Limb (tissue), 2 donors: Measurements from ENCODE around the gene ZIC4.
A peak's percentile ranks its signal among the peaks of the same experiment; 100 is the strongest.

Source experiments
- DNase-seq, 2 donors: peaks; one replicate each; pipeline ENCODE4 v3.0.0-alpha.2; 2016; ENCODE audit errors: extremely low spot score in 2 of 2

The ZIC4 gene

DNA sequence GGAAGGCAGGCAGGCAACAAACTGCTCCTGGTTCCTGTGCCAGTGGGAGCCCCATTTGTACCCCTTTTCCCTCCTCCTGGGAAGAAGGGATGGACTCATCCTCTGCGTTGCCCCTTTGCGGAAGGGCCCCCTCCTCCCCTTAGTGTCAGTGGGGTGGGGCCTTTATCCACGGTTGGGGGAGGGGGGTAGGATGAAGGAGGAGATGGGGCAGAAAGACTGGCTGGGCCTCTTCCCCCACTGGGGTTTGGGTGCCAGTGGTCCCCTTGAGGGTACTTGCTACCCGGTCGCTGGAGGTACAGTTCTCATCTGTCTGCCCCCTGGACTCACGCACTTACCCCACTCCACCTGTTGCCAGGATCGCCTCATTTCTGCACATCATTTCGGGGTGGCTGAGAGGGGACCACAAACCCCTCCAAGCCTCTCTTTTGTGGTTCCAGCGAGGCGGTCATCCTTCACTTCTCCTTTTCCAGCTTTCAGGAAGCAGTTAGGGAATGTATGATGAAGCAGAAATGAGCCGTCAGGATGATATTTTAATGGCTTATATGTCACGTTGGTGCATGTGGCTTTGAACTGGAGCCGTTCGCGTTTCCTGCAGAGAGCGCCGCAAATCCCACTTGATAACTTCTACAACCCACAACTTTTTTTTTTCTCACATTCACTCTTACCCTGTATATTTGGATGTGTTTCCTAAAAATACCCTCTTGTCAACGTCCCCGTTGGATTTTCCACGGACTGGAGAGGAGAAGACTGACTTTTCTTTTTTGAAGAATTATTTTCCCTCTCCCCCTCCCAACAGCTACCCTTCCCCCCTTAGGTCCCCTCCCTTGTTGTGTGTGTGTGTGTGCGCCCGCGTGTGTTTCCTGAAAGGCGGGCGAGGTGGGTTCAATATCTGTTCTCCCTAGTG lies at the start of gene ZIC4:
Gene ZIC4, minus strand, starts transcription at position 516 of the 904 bp plus-strand sequence. CDS start 3,746 bp downstream, outside the sequence.
- DNase-seq, result peak in 1 of 2 donors; percentile 47

DNA sequence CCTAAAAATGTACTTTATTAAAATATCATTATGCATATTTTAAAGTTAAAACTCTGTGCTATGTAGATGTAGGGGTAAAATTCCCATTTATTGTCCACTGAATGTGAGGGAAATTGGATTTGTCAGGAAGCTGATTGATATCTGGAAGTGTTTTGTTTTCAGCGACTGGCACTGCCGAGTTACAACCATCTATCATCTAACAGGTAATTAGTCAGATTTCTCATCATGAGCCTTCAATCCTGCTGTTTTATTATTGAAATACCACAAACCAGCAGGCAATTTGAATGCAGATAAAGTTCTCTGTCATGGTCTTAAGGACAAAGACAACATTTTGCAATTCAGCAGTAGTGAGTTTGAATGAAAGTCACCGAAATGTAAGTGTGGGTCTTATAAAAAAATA lies 43.3 kb upstream of the ZIC4 start:
- no peak for DNase-seq

DNA sequence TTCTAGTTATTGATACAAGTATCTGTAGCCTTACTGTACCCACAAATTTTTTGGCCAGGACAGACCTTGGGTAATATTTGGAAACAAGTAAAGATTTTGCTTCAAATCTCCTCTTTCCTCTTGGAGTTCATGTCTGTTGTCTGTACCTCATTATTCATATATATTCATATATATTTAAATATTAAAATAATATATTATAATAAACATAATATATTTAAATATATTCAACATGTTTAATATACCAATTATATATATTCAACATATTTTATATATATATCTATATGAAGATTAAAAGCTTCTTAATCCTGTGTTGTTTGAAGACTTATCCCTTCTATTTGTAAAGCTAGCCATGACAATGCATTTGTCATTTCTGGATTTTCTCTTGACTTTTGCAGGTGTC lies 40.9 kb upstream of the ZIC4 start:
- no peak for DNase-seq

DNA sequence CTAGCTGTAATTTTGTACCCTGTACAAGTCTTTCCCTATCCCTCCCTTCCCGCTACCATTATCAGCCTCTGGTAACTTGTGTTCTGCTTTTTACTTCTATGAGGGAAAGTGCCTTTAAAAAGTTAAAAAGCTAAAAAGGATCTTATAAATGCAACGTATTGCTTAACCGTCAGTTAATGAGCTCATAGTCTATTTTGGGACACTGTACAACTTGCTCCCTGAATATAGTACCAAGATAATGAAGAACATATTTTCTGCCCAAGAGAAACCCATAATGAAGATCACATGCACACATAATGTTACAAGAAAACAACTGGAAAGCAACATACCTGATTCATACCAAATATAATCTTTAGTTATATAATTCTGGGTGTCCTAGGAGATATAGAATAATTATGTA lies 25.4 kb upstream of the ZIC4 start:
- DNase-seq, result no peak

DNA sequence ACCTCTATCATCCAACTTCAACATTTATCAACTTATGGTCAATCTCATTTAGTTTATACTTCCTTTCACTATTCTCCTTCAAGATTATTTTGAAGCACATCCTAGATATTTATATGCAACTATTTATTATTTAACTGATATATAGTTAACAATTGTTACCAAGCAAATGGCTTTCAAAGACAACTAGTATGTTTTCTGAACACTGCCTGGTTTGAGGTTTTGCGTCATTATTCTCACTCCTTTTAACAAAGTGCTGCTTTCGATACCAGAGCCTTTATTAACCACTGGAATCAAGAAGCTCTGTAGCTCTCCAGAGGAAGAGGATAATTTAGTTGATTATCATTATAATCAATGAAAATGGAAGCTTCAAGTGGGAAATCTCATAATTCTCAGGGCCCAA lies 22.4 kb upstream of the ZIC4 start:
- no peak for DNase-seq

DNA sequence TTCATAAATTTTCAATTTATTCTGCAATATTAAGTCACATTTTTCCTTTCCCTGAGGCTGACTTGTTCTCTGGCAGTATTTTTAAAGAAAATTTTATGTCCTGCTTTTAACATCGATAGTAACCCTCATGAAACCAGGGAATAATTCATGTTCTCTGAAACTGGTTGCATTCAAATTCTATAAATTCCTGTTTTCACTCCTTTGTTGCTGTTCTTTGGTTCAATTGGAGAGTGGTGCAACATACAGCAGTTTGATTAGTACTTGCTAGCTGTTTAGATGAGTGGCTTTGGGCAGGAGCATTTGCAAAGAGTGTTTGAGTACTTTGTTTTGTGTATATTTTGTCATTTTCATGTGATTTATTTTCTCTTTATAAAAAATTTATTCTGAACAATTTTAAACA lies 22.0 kb upstream of the ZIC4 start:
- DNase-seq, result no peak

DNA sequence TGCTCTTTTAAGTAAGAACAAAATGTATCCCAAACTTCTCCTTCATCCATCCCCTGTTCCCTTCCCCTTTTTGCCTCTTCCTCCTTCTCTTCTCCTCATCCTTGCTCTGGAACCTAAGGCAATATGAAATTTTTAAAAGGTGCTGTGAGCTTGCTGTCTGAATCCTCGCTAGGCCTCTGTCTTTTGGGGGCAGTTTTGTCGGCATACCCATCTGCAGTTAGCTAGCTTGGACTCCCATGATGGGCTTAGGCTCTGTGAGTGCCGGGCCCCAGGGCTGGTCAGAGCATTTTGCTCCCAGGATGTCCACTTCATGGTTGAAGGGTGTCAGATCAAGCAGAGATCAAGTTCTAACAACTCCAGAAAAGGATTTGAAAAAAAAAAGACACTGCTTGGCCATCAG lies 21.4 kb upstream of the ZIC4 start:
- no peak for DNase-seq

DNA sequence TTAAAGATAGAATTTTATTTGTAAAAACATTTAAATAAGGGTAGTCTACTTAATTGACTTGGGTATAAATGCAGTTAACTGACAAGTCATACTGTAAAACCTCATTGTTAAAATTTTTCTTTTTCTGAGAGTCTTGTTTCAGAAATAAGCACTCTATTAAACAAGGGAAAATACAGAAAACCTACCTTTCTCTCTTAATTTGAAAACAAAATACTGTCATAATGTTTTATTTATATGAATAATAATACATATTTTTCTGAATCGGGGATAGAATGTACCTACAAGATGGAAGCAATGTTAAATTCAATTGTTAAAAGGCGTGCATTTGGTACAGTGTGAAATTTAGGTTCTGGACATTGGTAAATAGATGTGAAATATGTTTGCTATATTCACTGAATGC lies 20.6 kb upstream of the ZIC4 start:
- DNase-seq, result no peak

DNA sequence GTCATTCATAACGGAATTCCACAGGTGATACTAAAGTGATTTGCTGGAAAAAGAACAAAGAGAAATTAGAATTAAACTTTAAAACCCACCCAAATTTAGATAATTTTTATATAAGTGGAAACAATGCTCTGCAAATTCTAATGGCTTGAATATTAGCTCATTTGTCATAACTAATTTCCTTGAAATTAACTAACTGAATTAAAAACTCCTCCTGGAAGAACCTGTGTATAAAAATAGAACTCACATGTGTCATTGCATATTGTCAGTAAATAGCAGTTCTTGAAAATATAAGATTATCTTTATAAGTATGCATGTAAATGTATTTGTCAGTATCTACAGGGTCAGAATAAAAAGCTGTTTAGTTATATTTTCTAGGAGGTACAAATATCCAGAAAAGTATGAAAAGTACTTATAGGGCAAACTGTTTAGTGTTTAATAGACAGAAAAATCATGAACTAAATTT lies 19.1 kb upstream of the ZIC4 start:
- DNase-seq, result no peak

DNA sequence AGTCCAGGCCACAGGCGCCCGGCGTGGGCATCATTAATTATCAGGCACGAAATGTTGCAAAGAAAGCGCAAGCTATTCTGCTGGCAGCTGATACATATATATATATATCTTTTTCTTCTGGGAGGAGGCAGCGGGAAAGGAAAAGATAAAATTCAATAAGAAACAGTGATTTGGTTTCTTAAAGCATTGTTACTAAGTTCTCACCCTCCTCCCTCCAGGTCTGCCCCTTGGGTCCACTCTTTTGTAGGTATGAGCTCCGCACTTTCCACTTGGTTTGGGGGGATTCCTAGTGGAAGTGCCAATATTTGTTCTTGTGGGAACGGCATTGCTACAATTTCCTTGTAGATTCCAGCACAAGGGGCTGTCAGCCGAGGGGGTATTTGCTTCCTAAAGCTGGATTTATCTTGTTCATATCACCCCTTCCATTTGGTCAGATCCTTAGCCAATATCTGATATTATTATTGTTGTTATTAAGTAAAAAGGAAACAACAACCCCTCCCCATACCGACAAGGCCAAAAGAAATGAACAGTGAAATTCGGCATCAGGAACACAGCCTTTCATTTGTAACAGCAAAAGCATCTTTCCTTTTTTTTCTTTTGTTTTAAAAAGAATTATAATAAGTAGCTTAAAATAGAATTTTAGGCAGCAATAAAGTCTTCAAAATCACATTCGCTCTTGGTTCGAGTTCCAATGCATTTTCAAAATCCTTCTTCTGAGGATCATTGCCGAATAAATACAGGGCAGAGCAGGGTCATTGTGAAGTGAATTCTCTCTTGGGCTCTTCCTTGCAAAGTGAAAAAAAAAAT lies 18.4 kb upstream of the ZIC4 start:
- peak in 1 of 2 donors; percentile 38 for DNase-seq

DNA sequence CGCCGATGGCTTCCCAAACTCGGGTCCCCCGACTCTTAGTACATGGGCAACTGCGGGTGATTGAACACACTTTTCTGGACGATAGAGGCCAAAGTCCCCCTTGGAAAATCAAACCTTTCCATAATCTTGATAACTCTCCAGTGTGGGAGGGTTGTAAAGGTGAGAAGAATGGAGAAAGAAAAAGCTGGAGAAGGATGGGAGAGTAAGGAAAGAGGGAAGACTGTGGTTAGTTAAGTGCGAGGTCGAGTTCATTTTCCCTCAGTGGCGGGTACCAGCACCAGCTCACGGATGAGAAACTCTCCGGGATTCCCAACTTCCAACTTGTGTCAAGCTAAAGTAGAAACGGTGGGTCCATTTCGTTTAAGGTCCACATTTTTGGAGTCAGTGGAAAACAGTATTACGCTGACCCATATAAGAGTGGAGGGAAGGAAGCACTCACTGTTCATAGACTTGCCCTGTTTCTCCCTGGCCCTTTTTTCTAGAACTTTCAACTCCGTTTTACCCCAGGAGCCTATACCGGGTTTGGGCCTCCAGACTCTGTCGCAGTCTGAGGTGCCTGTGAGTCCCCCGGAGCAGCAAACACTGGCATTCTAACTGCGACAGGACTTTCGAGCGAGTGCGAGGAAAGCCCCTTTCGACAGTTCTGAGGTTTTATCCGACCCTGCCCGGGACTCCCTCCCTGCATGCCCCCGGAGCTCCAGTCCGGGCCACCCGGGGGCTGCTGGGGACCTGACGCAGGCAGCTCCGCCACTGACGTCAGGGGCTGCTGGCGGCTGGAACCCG lies 17.6 kb upstream of the ZIC4 start:
- DNase-seq, result peak in 1 of 2 donors; percentile 74

DNA sequence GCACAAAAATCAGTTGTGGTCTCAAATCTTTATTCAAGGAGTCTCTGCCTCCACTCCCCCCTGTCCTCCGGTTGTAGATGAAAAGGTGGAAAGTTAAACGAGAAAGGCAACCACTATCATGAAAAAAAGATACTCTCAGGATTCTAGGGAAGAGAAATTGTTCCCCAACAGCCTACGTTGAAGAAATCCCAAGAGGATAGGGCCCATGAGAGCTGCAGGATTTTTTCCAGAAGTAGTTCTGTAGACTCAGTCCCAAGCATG lies 17.1 kb upstream of the ZIC4 start:
- DNase-seq, result no peak

DNA sequence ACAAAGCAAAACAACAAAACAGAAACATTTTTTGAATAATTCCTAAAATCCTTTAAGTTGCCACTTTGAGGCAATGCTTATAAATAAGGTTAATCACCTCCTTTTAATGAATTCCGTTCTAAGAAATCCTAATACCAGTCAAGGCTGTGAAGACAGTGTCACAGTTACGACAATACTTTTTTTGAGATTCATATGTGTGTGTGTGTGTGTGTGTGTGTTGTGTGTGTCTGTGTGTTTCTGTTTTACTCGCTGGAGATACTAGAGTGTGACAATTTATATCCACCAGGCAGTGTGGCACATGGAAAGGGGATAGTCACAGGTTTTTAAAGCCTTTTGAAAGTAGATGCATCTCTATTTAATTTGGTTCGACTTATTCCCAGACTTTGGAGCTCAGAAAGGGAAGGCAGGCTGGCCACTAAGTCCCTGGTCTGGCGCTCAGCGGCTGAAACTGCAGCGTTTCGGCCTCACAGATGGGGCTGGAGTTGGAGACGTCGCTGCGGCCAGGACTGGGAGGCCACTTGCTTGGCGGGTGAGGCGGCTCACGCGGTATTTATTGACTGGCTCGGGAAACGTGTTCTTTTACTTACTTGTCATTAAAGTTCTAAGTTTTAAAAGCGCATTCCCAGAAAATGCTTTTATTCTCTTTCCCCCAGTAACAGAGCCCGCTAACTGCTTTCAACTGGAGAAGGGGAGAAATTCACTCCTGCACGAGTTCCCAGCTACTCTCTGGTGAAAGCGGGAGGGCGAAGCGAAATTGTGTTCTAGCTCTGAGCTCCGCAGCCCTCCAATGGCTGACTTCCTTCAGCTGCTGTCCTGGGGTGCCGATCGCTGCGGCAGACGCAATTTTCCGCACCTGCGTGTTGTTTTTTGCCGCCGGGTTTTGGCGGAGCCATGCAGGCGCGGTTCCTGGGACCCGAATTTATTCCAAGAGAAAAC lies 16.5 kb upstream of the ZIC4 start:
- peak in 1 of 2 donors; percentile 73 for DNase-seq

DNA sequence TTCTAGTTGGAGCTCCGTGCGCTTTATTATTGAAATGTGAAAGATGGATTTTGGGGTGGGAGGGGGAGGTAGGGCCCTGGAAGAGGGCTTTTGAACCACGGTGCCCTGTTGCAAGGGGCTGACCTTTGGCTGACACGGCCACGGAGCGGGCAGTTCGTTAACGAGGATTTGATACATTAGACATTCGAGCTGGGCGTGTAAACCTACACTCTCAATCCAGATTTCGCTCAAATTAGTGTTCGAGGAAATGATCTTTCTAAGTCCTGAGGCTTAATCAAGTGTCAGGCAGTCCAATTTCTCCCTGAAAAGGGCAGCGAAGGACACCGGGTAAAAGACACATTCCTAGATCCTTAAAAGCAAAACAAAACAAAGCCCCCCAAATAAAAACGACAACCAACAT lies 15.9 kb upstream of the ZIC4 start:
- DNase-seq, result peak in 1 of 2 donors; percentile 47

DNA sequence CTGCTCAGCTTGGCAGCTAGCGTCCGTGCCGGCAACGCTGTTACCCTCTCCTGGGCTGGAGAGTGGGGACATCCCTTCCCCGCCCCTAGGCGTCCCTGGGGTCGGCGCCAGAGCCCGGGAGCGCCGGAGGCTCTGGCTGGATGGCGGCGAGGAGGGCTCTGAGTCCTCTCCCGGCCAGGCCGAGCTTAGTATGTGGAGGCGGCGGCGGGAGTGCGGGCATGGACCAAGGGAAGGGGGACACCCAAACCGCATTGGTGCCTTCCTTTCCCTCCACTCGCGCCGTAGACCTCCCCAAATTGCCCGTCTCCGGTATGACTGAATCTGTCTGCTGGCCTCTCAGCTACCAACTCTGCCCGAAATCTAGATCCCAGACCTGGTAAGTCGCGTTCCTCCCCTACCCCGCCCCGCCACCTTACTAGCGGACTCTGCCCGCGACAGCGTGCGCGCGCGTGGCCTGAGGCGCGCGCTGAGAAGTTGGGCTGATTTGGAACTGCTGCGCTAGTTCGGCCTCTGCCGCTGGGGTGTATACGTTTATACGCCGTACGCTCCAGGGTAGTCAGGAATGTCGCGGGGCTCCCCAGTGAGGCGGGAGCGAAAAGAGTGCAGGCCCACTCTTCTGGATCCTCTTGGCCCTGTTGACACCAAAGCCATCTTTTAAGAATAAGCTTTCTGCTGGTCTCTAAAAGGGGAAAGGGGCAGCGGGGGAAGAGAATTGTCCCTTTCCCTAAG lies 15.0 kb upstream of the ZIC4 start:
- peak in 1 of 2 donors; percentile 76 for DNase-seq

DNA sequence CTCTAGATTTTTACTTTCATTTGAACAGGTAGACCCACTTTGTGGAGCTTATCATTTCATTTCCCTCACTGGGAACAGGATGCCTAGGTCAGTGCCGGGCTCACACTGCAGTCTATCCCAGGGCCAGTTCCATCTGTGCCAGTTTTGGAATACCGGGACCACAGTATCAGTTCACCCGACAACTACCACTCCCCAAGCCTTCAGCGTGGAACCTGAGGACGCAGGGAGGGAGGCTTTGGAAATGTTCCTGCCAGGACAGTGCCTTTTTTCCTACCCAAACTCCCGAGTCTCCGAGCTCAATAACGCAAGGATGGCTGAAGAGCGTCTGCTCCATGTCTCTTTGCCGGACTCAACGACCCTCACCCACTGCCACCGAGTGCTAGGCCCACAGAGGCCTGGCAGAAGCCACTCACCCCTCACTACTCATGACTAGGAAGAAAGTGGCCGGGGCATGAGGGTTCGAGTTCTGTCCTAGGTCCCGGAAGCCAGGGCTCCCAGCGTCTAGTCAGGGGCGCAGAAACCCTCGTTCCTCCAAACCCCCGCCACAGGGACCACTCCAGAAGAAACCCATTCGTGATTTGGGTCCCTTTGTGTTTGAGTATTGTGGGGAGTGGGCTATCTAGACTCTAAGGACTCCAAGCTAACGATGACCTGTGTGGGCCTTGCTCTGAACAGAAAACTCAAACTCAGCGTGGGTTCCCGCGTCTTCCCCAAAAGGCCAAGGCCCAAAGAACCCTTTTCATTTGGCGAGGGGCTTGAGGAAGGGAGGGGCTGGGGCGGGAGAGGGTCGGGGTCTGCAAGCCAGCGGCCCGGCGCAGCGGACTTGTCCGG lies 14.2 kb upstream of the ZIC4 start:
- peak in 1 of 2 donors; percentile 41 for DNase-seq

DNA sequence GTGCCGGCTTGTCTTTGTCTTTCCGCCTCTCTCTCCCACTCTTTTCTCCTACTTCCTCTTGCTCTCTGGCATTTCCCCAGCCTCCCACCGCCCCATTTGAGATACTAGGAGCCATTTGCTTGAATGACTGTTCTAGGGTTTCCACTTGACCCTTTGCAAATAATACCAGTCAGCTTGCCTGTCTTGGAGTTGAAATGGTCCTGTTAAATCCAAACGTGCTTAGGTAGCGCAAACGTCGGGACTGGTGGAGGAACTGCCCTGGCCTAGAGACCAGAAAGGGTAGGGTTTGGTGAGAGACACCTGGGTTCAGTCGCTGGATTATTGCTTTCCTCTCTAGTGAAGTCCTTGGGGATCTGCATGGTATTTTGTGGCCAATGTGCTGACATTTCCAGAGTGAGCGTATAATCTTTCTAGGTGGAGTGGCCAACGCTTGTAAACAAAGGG lies 13.5 kb upstream of the ZIC4 start:
- DNase-seq, result no peak

DNA sequence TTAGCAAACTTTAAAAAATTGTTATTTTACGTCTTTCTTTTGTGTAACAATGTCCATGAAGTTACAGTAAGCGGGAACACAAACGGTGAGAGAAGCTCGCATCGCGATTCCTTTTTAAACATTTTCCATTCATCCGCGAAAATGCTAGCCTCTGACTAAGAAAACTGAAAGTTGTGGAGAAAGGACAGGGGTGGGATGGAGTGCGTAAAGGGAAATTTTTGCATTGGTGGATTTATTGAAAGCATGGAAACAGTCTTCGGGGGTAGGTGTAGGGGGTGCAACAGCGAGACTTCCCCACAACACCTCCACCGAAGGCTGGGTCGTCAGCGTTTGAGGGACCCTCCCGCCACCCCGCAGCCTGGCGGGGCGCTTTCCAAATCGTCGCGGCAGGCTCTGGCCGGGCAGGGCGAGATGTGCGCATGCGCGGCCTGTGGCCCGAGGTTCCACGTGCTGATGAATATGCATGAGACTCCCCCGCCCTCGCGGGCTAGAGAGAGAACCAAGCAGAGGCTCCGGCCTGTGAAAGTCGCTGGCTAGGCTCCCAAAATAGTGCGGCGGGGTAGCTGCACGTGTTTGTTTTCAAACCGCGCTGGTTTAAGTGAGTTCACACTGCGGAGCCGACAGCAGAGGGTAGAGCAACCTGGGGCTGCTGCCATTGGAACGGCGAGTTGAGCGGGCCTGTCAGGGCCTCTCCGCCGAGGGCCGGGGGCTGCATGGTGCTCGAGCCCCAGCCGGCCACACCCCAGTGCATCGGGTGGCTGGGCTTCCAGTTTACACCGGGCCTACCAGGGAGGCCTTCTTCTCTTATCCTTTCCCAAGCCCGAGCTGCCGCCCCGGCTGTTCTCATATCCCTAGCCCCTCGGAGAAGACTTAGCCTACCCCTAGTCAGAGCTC lies 12.7 kb upstream of the ZIC4 start:
- peak; percentile 77 to 91 for DNase-seq
